Right kidney (tissue), 9 donors: Measurements from ENCODE around the gene DHRS4L2.
A peak's percentile ranks its signal among the peaks of the same experiment; 100 is the strongest.
"Not testable (repeated sequence)": the region's sequence is repeated elsewhere in the genome, so short reads cannot be mapped to it uniquely, and the experiment has no call there.

Experiments used
- DNase-seq: peaks from one replicate; pipeline ENCODE4 v3.0.0-alpha.2; 2016
- long read RNA-seq, 8 donors: transcript quantifications; one replicate each; lab custom pipeline, GENCODE V29; 2026

DHRS4L2 gene
- long read RNA-seq, donor 1, partial matches to known transcripts: 0 of 2 reads
- long read RNA-seq, donor 1, other reads (novel, unspliced or antisense): 0 of 2 reads
- long read RNA-seq, donor 2, partial matches to known transcripts: 0 of 3 reads
- long read RNA-seq, donor 2, other reads (novel, unspliced or antisense): 0 of 3 reads
- long read RNA-seq, donor 3, partial matches to known transcripts: 11 of 13 reads
- long read RNA-seq, donor 3, other reads (novel, unspliced or antisense): 0 of 13 reads
- long read RNA-seq, donor 4, partial matches to known transcripts: 0 of 2 reads
- long read RNA-seq, donor 4, other reads (novel, unspliced or antisense): 0 of 2 reads
- long read RNA-seq, donor 5, partial matches to known transcripts: 0 of 2 reads
- long read RNA-seq, donor 5, other reads (novel, unspliced or antisense): 0 of 2 reads
- long read RNA-seq, donor 6, partial matches to known transcripts: 0 of 3 reads
- long read RNA-seq, donor 6, other reads (novel, unspliced or antisense): 0 of 3 reads
- long read RNA-seq, donor 7: 0 reads
- long read RNA-seq, donor 8, transcript DHRS4L2-202 (5 exons, 1,117 nt): major isoform, 6 of 6 reads
- long read RNA-seq, donor 8, partial matches to known transcripts: 0 of 6 reads
- long read RNA-seq, donor 8, other reads (novel, unspliced or antisense): 0 of 6 reads

GRCh38 chr14:23988607-23989363, at the start of gene DHRS4L2:
Gene DHRS4L2 (plus strand): TSS chr14:23988929. CDS start chr14:23988948, 19 bp downstream.
- DNase-seq: peak; percentile 83

DNA sequence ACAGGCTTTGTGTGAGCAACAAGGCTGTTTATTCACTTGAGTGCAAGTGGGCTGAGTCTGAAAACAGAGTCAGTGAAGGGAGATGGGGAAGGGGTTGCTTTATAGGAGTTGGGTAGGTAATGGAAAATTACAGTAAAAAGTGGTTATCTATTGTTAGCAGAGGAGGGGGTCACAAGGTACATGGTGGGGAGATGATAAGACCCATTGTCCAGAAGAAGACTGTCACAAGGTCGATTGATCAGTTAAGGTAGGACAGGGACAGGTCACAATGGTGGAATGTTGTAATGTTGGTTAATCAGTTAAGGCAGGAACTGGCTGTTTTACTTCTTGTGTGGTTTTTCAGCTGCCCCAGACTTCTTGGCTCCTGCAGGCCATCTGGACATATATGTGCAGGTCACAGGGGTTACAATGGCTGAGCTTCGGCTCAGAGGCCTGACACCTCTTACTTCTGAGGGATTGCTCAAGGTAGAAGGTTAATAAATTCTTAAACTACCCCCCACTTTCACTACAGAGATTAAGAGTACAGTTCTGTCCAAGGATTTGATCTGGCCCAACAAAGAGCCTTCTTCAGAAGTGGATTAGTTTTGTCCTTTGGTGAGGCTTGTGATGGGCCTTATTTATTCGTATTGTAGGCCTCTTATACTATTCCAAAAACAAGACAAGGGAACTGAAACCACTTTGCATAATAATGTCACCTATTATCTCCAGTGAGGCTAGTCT, 49.0 kb upstream of the DHRS4L2 start:
- DNase-seq: no peak

DNA sequence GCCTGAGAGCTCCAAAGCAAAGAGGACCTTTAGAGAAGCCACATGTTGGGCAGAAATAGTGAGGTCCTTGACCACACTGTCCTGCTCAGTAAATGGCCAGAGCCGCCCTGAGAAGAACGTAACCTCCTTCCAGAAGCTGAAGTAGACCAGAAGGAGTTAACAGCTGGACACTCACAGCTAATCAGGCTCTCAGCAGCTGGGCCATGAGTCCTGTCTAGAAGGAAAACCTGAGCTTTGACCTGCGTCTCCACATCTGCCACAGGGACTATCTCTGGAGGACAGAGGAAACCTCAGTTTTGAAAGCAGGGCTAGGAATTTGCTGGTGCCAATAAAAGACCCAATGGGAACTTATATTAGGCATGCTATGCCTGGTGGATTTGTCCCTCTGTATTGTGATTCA, 47.5 kb upstream of the DHRS4L2 start:
- DNase-seq: no peak

- no peak for DNase-seq
Observed at GRCh38 chr14:23941669-23942068, 47.1 kb upstream of the DHRS4L2 start.

DNA sequence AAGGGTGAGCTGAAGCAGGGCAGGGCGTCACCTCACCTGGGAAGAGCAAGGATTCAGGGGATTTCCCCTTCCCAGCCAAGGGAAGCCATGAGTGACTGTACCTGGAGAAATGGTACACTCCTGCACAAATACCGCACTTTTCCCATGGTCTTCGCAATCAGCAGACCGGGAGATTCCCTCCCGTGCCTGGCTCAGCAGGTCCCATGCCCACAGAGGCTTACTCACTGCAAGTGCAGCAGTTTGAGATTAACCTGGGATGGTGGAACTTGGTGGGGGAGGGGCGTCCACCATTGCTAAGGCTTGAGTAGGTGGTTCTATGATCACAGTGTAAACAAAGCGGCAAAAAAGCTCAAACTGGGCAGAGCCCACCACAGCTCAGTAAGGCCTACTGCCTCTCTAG, 46.1 kb upstream of the DHRS4L2 start:
- DNase-seq: no peak

- not testable (repeated sequence) for DNase-seq
Observed at GRCh38 chr14:23949069-23949468, 39.7 kb upstream of the DHRS4L2 start.

DNA sequence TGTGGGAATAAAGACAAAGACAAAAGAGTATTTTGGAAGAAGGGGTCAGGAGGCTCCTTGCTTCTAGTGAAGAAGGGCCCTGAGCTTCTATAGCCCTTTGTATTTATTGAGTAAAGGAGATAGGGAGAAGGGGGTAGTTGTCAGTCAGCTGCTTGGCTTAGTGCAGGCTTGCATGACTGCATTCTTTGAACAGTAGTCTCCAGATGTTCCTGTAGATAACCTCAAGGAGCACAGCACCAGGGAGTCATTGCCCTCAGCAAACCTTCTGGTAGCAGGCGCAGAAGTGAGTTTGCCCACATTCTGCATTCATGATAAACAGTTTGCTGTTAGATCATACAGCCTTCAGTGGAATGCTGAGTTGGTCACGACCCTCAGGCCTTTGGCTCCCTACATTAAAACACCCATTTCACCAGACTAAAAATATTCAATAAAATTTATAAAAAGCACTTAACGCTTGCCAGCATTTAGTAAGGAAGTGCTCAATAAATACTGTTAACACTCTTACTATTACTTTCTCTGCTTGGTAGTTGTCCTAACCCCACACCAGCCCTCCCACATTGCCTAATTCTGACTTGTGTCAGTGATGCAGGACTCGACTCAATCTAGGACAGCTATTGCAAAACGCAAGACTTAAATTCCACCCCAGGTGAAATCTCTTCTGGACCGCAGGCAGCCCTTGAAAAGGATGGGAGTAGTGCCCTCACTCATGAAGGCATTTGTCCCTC, 38.2 kb upstream of the DHRS4L2 start:
- DNase-seq: no peak

DNA sequence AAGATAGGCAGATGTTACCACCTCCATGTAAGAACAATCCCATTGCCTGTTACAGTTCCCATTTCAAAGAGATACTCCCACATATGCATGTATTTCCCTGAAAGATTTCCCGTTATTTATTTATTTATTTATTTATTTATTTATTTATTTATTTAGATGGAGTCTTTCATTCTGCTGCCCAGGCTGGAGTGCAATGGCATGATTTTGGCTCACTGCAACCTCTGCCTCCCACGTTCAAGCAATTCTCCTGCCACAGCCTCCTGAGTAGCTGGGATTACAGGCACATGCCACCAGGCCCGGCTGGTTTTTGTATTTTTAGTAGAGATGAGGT, 37.6 kb upstream of the DHRS4L2 start:
- not testable (repeated sequence) for DNase-seq

DNA sequence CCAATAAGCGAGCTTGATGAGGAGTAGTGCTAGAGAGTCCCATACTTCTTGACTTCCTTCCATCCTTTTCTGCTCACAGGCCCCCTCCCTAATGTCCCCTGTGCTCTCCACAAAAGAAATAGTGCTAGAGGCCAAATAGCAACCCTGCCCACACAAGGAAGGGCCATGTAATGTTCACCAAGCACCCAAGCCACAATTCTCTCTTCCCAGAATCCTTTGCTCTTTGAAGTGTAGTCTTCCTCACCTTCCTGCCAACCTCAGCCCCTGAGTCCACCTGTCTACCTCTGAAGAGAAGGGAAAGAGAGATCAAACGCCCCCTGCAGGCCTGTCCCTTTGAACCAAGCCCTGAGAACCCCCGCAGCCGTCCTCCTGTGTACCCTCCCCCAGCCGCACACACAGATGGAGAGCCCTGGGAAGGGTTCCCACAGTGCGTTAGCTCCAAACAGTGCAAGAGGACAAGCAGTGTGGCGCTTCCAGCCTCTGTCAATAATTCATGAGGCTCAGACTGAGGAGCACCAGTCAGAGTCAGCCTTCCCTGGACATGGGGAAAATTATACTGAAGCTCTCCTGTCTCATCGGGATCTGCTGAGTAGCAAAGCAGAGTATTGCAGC, 37.0 kb upstream of the DHRS4L2 start:
- no peak for DNase-seq

DNA sequence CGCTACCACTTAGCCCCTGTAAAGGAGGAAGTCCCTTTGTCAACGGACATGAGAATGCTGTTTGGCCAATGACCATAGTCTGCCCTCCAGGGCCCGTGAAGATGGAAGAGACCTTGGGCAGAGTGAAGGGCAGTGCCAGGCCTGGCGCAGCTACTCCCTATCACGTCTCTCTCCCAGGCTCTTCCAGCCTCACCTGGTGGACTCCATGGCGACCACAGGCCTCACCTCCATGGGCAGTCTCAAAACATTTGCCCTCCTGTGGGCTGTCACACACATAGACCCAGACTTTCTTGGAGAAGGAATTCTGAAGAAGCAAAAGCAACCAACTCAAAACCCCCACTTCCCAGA, 35.6 kb upstream of the DHRS4L2 start:
- not testable (repeated sequence) for DNase-seq

- peak; percentile 98 for DNase-seq
Observed at GRCh38 chr14:23953464-23954278, 35.1 kb upstream of the DHRS4L2 start, which contains the start of gene DHRS4. Gene DHRS4 (plus strand): TSS chr14:23953770. CDS start chr14:23953789, 19 bp downstream.

- DNase-seq: not testable (repeated sequence)
Observed at GRCh38 chr14:23954279-23954614, 34.5 kb upstream of the DHRS4L2 start.

- not testable (repeated sequence) for DNase-seq
Observed at GRCh38 chr14:23954965-23955364, 33.8 kb upstream of the DHRS4L2 start.

GRCh38 chr14:23955811-23956210, 32.9 kb upstream of the DHRS4L2 start:
- DNase-seq: not testable (repeated sequence)

DNA sequence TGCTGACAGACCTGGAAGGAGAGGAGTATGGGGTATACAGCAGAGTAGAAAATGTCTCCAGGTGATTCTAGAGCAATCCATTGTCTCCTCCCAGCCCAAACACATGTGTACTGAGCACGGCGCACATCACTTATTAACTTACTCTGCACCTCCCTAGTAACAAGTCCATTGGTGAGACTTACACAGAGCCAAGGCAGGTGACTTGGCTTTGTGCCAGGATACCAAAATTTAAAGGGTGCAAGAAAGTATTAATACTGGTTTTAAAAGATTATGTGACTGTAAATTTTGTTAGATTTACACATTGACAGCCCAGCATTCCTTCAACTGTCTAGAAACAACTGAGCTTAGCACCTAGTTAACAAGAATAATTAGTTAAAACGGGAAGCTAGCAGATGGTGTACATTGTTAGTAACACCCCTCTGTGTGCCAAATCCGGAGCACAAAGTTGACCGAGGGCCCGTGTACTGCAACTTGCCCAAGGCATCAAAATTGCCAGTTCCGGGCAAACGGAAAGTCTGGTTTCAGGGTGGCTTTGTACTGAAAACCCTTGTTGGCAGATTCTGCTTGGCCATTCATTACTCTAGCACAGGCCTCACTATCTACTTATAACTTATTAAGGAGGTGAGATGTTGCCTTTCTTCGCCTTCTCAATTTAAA, 30.7 kb upstream of the DHRS4L2 start:
- DNase-seq: not testable (repeated sequence)

GRCh38 chr14:23960899-23961298, 27.8 kb upstream of the DHRS4L2 start:
- not testable (repeated sequence) for DNase-seq

DNA sequence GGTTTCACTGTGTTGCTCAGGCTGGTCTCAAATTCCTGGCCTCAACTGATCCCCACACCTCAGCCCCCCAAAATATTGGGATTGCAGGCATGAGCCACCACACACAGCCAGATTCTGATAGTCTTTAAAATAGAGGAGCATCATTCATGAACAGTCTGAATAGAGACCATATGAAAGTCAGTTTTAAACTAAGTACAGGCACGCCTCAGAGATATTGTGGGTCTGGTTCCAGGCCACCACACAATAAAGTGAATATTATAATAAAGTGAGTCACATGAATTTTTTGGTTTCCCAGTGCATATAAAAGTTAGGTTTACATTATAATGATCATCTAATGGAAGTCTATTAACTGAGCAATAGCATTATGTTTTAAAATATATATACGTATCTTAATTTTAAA, 27.0 kb upstream of the DHRS4L2 start:
- DNase-seq: not testable (repeated sequence)

DNA sequence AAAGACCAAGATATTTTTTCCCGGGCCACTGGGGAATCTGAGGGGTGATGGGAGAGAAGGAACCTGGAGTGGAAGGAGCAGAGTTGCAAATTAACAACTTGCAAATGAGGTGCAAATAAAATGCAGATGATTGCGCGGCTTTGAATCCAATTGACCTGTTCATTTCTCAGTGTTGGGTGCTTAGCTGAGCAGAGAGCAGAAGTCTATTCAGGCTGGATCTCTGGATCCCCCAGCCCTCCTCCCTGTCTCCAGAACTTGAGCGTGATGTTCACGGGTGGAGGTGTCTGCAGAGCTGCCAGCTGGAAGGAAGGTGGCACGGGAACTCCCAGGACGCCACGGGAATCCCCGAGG, 19.6 kb upstream of the DHRS4L2 start:
- not testable (repeated sequence) for DNase-seq

DNA sequence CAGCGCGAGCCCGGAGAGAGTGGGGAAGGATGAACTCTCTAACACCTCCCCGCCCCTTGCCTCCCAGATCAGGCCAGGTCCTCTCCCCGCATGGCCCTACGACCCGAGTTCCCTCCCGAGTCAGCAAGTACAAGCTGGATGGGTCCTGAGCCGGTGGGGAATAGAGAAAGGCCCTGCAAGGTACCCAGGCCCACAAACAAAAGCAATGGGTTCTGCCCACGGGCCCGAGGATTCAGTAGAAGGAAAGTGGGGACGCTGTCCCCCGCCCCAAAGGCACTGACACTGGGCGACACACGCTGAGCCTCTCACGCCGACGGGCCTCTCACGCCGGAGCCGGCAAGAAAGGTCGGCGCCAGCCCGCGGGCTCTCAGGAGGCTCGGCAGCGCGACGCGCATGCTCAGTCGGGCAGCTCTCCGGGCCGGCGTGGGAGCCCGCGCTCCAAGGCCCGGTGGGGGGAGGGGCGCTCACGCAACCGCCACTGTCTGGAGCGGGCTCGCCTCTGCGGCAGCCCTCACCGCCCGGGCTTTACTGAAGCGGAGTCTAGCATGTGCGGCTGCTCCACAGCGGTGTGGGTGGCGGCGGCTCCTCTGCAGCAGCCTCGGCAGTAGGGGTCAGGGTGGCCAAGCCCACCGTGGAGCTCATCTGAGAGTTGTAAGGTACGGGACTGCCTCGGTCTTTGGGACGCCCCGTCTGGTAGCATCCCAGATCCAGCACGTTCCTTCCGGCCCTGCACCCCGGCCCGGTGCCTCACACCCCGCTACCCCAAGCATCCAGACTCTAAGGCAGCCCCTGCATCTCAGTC, 19.0 kb upstream of the DHRS4L2 start:
- peak; percentile 58 for DNase-seq
